GM23338 (cell line): ENCODE data around the gene UBAP1L.

Source experiments
- ETS1 ChIP-seq: IDR thresholded peaks from 2 replicates; pipeline ENCODE4 v1.6.1; 2016; ENCODE audit warnings: antibody characterized with exemption
- EZH2 ChIP-seq: fragments of 200-600 bp; sonication (generic); IDR thresholded peaks from one replicate; pipeline ENCODE4 v1.8.0; 2017; ENCODE audit warnings: antibody characterized with exemption, mild to moderate bottlenecking, low read depth; ENCODE audit not compliant: unreplicated experiment
- JUNB ChIP-seq: IDR thresholded peaks from one replicate; pipeline ENCODE4 v1.6.1; 2016; ENCODE audit warnings: antibody characterized with exemption; ENCODE audit not compliant: unreplicated experiment
- POLR2AphosphoS5 ChIP-seq: IDR thresholded peaks from 2 replicates; pipeline ENCODE4 v1.6.1; 2016; ENCODE audit warnings: antibody characterized with exemption, low read depth
- TF ChIP-seq, protein P1 (sequence below), 2 experiments: fragments of 200-600 bp in 1 of 2; sonication (generic) in 1 of 2; conservative IDR thresholded peaks; 2 replicates each; pipeline versions ENCODE4 v1.5.1 to v1.6.1; 2016 to 2017; ENCODE audit warnings: antibody characterized with exemption in 2 of 2, low read depth in 2 of 2, mild to moderate bottlenecking in 2 of 2, moderate library complexity in 1 of 2
- TF ChIP-seq, protein P2 (sequence below): IDR thresholded peaks from one replicate; pipeline ENCODE4 v1.6.1; 2018; ENCODE audit warnings: antibody characterized with exemption; ENCODE audit not compliant: unreplicated experiment

- TF ChIP-seq, protein P1, sequence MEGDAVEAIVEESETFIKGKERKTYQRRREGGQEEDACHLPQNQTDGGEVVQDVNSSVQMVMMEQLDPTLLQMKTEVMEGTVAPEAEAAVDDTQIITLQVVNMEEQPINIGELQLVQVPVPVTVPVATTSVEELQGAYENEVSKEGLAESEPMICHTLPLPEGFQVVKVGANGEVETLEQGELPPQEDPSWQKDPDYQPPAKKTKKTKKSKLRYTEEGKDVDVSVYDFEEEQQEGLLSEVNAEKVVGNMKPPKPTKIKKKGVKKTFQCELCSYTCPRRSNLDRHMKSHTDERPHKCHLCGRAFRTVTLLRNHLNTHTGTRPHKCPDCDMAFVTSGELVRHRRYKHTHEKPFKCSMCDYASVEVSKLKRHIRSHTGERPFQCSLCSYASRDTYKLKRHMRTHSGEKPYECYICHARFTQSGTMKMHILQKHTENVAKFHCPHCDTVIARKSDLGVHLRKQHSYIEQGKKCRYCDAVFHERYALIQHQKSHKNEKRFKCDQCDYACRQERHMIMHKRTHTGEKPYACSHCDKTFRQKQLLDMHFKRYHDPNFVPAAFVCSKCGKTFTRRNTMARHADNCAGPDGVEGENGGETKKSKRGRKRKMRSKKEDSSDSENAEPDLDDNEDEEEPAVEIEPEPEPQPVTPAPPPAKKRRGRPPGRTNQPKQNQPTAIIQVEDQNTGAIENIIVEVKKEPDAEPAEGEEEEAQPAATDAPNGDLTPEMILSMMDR (conservative IDR thresholded peaks at IDR 0.05; ENCODE audit: low read depth in 2 of 2): no peak
- TF ChIP-seq, protein P2, sequence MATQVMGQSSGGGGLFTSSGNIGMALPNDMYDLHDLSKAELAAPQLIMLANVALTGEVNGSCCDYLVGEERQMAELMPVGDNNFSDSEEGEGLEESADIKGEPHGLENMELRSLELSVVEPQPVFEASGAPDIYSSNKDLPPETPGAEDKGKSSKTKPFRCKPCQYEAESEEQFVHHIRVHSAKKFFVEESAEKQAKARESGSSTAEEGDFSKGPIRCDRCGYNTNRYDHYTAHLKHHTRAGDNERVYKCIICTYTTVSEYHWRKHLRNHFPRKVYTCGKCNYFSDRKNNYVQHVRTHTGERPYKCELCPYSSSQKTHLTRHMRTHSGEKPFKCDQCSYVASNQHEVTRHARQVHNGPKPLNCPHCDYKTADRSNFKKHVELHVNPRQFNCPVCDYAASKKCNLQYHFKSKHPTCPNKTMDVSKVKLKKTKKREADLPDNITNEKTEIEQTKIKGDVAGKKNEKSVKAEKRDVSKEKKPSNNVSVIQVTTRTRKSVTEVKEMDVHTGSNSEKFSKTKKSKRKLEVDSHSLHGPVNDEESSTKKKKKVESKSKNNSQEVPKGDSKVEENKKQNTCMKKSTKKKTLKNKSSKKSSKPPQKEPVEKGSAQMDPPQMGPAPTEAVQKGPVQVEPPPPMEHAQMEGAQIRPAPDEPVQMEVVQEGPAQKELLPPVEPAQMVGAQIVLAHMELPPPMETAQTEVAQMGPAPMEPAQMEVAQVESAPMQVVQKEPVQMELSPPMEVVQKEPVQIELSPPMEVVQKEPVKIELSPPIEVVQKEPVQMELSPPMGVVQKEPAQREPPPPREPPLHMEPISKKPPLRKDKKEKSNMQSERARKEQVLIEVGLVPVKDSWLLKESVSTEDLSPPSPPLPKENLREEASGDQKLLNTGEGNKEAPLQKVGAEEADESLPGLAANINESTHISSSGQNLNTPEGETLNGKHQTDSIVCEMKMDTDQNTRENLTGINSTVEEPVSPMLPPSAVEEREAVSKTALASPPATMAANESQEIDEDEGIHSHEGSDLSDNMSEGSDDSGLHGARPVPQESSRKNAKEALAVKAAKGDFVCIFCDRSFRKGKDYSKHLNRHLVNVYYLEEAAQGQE: no peak
- TF ChIP-seq POLR2AphosphoS5 (no peak), JUNB (no peak), EZH2 (no peak), ETS1 (no peak)
Measured at GRCh38 chr15:65059369-65059750, 55.6 kb downstream of the UBAP1L start.
